Measurements from ENCODE around the gene CRAMP1.
"Not testable (repeated sequence)": the region's sequence is repeated elsewhere in the genome, so short reads cannot be mapped to it uniquely, and the experiment has no call there.

The CRAMP1 gene

DNA sequence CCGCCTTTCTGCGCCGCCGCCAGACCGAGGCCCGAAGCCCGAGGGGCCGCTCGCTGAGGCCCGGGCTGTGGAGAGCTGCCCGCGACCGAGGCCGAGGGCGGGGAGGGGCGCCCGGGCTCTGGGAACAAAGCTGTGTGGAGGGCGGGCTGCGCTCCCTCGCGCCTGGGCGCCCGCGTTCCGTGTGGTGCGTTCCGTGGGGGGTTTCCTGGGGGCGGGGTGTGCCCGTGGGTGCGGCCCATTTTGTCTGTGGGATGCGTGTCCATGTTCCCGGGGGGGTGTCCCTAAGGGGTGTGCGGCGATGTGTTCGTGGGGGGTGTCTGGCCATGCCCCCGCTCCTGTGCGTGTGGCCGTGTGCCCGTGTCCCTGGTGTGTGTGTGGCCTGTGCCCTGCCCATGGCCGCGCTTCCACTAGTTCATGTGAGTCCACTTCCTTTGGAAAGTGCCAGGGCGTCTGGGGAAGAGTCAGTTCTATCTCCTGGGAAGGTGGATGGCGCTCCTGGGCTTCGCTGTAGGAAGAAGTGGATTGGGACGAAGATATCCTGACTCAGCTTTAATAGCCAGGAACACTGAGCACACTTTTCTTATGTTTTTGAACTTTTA is 66.4 kb downstream of the CRAMP1 start:
- peak; percentile 29 for DNase-seq (ENCODE audit: low read depth)

DNA sequence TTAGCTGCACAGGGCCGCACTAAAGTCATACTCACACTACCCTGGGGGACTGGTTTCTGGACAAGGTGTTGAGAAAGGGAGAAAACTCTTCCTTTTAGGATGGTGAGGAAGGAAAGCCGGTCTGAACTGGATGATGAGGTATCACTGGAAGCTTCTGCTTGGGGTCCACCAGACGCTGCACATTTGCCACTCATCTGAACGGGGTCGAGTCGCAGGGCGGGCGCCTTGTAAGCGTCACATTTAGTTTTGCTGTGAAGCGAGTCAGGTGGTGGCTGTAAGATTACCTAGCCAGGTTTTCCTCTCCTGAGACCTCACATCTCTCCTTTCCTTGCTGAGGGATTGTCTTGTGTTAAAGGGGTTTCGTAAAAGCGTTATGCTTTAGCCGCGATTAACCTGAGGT is 68.2 kb downstream of the CRAMP1 start:
- no peak for DNase-seq (ENCODE audit: low read depth)

DNA sequence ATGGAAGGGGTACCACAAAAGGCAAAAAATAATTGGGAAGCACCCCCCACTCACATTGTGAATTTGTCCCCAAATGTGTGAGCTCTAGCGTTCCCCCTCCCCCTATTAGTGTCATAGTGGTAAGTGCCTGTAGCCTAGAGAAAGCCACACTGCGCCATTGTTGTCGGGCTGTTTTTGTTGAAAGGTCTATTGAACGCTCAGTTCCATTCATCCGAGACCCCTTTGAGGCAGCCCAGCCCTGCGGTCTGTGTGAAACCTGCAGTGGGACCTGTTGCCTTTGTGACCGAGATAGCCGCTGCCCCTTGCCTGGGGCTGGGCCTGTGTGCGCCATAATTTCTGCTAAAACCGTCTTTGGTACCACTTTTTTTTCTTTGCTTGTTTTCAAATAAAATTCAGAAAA is 68.9 kb downstream of the CRAMP1 start:
- DNase-seq (ENCODE audit: low read depth): no peak

DNA sequence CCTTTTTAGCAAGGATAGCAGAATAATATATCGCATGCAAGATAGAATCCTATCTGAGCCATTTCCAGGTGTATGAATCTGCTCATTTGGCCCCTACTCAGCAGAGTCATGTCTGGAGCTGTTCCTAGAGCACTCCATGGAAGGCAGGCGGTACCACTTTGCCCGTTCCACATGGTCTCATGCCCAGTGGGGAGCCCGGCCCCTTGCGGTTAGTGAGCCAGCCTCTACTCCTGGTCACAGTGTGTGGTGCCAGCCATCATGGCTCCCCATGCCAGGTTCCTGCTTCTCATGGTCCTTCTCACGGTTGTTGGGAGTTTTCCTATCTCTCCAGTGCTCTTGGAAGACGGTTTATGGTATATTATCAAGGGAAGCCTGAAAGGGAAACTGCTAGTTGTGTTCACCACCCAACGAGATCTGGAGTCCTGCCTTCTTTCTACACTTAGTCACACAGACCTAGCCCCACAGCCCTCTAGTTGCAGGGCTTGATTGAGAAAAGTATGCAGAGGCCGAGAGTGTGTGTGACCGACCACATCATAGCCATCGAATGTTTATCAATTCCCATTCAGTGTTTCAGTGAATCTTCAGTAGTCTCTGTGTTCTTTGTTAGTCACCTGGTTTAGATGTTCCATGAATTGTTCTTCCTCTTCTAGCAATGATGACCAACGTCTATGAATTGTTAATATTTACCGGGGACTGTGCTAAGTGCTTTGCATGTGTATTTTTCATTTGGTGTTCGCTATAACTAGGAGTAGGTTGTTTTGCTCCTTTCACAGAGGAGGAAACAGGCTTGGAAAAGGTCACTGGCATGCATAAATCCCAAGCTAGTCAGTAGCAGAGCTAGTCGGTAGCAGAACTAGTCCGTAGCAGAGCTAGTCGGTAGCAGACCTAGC is 75.5 kb downstream of the CRAMP1 start:
- no peak for DNase-seq (ENCODE audit: low read depth)

DNA sequence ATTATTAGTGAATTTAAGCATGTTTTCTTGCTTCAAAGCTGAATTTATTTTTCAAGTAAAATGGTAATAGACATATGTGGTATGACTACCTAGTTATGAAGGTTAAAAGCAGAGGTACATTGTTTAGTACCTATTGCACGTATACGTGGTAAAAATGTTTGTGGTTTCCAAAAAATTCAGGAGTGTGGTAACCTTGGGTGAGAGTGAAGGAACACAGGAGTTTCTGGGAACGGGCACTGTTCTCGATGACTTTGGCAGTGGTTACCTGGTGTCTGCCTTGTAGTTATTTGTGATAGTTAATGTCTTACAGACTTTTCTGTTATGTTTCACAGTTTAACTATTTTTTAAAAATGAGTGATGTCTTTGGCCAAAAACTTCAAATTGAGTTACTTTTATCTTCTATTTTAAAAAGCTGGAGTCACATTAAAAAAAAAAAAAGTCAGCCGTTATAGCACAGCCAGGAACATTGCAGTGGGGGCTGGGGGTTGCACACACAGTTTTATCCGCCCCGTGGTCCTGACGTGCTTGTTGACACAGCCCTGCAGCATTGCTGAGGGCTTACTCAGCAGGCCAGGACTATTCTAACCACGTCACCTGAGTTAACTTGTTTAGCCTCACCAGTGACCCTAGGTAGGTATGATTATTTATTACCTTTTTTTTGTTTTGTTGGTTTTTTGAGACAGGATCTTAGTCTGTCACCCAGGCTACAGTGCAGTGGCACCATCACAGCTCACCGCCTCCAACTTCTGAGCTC is 76.8 kb downstream of the CRAMP1 start:
- DNase-seq (ENCODE audit: low read depth): no peak

DNA sequence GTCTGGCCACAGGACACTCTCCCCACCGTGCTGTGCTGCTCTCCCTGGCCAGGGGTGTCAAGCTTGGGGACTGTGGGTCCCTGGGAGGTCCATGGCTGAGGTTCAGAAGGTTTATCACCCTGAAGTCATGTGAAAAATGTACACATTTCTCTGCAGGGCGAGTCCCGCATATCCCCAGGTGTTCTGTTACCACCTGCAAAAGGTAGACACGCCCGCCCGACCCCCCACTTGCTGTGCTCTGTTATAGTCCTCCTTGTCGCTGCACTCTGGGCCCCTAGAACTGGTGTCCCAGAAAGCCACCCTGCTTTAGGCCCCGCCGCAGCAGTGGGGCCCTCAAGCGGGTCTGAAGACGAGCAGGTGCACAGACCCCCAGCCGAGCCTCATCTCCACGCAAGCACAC is 77.7 kb downstream of the CRAMP1 start:
- no peak for DNase-seq (ENCODE audit: low read depth)

DNA sequence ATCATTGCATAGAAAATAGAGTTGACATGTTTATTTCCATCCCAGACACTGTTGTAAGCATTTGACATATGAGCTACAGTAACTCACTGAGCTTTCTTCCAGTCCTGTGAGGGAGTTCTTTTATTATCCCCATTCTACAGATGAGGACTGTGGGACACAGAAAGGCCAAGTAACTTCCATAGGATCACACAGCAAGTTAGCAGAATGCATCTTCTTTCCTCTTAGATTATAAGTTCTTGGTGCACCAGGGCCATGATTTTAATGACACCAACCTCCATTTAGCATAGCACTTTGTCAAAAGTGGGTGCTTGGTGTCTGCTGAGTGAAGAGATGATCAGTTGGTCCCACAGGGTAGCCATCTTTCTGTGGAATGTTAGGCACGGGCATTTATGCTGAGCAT is 78.7 kb downstream of the CRAMP1 start:
- DNase-seq (ENCODE audit: low read depth): no peak

DNA sequence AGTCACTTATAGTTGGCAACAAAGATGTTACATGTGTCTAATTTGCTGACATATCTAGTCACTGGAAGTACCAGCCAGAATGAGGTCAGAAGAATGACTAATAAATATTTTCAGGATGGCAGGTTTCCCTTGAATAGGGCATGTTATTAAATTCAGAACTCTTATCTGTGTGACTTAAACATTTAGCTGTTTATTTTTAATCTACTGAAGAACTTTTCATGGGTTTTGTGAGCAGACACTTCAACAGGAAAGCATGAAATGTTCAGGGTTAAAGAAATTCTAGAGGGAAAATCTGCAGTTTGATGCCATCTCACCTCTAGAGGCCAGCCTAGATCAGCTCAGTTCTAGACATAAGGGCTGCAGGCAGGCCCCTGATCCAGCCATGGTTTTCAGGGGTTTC is 79.1 kb downstream of the CRAMP1 start:
- DNase-seq (ENCODE audit: low read depth): no peak

DNA sequence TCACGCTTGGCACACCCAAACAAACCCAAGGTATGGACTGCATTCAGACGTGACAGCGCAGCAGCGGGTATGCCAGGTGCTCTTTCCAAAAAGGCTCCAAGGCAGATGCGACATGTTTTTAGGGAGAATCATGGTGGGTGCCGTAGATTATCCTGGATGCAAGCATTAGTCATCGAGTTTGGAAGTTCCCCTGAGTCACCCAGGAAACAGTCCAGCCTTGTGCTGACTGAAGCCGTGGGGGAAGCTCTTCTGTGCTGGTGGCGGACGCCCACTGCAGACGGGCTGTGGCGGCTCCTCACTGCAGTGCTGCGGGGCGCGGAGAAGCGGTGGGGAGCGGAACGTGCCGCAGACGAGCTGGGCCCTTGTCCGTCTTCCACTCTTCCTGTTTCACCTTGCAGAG is 79.8 kb downstream of the CRAMP1 start:
- DNase-seq (ENCODE audit: low read depth): no peak

DNA sequence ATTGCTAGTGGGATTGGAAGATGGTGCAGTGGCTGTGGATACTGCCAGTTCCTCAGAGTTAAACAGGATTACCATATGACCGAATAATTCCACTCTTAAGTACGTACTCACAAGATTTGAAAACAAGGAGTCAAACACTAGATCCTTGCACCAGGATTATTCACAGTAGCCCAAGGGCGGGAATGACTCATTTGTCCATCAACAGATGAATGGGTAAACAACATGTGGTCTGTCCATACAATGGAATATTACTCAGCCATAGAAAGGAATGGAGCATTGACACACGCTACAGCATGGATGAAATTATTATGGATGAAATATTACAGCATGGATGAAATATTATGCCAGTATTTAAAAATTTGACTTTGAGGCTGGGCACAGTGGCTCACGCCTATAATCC is 84.7 kb downstream of the CRAMP1 start:
- DNase-seq (ENCODE audit: low read depth): no peak

DNA sequence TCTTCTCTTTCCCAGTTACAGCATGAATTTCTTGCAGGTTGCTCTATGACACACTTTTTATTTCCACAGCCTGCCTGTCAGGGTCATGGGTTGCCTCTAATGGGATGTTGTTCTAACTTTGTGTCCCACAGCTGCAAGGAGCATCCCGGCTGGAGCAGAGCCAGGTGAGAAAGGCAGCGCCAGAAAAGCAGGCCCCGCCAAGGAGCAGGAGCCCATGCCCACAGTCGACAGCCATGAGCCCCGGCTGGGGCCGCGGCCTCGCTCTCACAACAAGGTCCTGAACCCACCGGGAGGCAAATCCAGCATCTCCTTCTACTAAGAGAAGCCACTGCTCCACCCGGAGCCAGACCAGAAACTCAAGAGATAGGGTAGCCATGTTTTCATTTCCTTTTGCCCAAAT is 86.5 kb downstream of the CRAMP1 start:
- no peak for DNase-seq (ENCODE audit: low read depth)

DNA sequence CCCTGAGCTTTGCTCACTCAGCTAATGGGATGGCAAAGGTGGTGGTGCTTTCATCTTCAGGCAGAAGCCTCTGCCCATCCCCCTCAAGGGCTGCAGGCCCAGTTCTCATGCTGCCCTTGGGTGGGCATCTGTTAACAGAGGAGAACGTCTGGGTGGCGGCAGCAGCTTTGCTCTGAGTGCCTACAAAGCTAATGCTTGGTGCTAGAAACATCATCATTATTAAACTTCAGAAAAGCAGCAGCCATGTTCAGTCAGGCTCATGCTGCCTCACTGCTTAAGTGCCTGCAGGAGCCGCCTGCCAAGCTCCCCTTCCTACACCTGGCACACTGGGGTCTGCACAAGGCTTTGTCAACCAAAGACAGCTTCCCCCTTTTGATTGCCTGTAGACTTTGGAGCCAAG is 88.1 kb downstream of the CRAMP1 start:
- DNase-seq (ENCODE audit: low read depth): no peak

DNA sequence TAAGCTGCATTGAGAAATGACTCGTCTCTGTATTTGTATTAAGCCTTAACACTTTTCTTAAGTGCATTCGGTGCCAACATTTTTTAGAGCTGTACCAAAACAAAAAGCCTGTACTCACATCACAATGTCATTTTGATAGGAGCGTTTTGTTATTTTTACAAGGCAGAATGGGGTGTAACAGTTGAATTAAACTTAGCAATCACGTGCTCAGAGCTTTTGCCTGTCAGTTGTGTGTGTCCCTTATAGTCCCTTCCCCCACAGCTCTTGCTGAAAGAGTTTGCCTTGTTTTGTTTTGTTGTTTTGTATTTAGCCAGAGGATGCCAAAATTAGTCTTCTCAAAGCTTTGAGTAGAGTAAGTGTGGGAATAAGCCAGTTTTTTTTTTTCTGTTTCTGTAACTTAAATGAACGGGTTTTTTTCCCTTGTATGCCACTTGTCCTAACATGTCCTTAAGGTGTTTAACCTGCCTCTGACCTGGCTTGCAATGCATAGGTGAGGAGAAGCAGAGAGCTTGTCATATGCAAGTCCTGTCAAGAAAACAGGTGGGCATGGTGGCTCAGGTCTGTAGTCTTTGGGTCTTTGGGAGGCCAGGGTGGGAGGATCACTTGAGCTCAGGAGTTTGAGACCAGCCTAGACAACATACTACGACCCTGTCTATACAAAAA is 89.2 kb downstream of the CRAMP1 start:
- DNase-seq (ENCODE audit: low read depth): no peak

DNA sequence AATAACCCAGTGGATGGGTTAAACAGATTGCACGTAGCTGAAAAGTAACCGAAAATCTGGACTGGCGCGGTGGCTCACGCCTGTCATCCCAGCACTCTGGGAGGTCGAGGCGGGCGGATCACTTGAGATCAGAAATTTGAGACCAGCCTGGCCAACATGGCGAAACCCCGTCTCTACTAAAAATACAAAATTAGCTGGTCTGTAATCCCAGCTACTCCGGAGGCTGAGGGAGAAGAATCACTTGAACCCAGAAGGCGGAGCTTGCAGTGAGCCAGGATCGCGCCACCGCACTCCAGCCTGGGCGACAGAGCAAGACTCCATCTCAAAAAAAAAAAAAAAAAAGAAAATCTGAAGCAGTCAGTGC is 93.1 kb downstream of the CRAMP1 start:
- DNase-seq (ENCODE audit: low read depth): not testable (repeated sequence)

DNA sequence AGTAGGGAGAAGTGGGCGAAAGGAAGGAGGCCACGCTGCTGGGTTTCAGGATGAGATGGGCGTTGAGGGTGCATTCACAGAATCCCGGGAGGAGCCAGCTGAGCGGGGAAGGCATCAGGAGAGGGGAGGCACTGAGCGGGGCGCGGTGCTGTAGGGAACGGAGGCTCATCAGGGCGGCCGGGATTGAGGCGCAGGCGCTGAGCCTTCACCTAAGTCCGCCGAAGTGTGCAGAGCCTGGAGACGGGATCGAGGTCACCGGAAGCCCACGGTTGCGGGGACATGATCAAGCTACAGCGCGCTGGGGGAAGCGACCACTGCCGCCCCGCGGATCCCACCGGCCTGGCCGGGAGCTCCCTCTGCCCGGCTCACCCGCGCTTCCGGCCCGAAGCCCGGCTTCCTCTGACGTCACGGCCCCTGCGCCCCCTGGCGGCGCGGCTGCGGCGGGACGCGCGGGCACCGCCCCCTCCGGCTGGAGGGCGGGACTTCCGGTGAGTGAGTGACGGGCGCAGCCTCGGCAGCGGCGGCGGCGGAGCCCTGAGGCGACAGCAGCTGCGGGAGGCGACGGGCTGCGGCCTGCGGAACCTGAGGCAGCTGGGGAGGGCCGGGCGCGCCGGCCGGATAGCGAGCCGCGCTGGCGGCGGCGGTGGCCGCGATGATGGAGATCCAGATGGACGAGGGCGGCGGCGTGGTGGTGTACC is 93.7 kb downstream of the CRAMP1 start, which contains the start of gene MAPK8IP3:
TSS of gene MAPK8IP3 (plus strand) at position 508 of the 698 bp plus-strand sequence. CDS start at position 653, 145 bp downstream.
- DNase-seq (ENCODE audit: low read depth): peak; percentile 94

DNA sequence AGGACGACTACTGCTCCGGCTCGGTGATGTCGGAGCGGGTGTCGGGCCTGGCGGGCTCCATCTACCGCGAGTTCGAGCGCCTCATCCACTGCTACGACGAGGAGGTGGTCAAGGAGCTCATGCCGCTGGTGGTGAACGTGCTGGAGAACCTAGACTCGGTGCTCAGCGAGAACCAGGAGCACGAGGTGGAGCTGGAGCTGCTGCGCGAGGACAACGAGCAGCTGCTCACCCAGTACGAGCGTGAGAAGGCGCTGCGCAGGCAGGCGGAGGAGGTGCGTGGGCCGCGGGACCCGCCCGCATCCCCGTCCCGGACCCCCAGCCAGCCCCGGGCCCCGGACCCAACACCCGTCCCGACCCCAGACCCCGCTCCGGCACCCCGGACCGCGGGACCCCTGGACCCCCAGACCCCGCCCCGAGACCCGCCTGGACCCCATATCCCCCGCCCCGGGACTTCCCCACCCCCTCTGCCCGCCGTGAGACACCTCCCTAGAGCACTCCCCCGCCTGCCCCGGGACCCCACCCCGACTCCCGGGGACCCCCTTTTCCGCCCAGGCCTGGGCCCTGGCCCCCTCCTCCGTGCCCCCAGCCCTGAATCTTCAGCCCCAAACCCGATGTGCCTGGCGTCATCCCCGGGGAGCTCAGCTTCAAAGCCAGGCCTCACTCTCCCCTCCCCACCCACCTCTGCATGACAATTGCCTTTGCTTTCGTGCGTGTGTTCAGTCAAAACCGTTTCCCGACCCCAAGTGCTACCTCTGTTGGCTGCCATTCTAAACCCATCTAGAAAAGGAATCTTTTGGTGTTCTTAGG is 94.4 kb downstream of the CRAMP1 start:
- peak; percentile 40 for DNase-seq (ENCODE audit: low read depth)

DNA sequence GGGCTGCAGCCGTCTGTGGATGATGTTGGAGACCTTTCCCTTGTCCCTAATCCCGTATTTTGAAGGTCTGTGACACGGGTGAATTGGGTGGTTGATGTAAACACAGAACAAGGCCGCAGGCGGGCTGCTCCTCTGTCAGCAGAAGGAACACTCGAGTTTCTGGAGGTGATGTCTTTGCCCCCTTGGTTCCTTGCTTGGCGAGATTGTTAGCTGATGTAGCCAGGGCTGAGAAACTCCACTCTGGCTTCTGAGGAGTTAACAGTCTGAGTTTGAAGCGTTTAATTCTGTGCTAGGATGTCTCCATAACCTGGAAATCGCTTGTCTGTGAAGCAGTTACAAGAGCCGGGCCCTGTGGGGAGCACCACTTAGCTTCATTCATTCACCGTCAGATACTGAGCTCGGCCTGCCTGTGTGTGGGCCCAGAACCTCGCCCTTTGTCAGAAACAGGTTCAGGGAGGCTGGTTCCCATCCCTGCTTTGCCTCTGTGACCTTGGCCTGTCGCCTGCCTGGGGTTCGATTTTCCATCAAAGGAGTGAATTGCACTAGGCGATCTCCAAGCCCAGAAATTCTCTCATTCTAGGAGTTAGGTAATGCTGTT is 95.1 kb downstream of the CRAMP1 start:
- DNase-seq (ENCODE audit: low read depth): no peak

DNA sequence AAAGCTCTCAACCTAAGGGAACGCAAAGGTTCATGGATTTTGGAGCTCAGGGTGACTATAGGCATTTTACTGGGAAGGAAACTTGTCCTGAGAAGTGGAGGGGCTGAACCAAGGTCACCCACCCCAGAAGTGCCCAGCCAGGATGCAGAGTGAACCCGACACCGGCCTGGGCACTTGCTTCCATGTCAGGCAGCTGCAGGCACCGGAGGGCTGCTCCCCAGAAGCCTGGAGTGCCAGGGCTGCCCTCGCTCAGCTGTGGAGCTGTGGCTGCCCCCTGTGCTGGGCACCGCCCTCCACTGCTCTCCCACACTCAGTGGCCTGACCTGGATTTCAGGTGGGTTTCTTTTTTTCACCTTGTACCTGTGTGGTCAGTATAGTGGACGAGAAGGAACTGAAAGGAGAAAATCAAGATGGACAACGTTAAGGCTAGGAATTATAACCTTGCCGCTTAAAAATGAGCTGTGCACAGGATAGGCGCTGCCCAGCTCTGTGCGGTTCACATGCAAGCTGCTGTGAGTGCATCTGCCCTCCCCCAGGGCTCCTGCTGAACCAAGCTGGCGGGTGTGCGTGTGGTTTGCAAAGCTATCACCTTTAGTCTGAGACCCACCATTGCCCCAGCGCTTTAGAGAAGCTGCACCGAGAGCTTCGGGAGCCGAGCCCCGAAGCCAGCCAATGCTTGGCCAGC is 96.1 kb downstream of the CRAMP1 start:
- no peak for DNase-seq (ENCODE audit: low read depth)

DNA sequence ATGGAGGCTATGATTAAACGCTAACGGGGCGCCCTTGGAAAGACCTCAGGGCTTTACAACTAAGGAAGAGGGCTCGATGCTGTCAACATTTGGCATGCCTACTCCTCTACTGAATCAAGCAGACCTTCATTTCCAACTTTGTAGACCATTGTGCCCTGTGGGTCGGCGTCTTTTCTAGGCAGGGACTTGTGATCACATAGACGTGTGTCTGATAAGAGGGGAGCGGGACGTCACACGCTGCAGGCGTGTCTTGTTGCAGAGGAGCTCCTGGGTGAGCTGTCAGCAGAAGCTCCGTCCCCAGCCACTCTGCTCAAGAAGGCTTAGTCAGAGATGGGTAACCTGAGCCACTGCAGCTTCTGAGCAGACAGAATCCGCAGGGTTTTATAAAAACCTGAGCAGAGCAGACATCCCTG is 96.6 kb downstream of the CRAMP1 start:
- no peak for DNase-seq (ENCODE audit: low read depth)

DNA sequence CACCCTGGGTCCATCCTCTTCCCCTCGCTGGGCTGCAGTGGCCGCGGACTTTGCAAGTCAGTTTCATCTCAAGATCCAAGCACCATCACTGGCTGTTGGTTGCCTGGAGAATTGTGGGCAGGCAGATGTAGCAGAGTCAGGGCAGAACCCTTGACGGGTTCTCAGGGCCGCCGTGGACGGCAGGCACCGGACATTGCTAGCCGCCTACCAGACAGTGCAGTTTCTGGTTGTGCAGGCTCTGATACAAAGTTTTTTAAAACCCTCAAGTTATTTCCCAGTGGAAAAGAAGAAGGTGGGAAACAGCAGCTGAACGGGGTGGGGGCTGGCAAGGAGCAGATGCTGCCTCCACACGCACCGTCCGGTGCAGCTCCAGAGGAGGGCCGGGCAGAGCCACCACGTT is 97.2 kb downstream of the CRAMP1 start:
- DNase-seq (ENCODE audit: low read depth): no peak
